A549 (cell line): ENCODE results near the gene CCDC57.

Source experiments
- CBX2 ChIP-seq: fragments of 200-600 bp; sonication (generic); IDR thresholded peaks from 2 replicates; pipeline ENCODE4 v1.6.1; 2016; ENCODE audit warnings: low read depth, mild to moderate bottlenecking, borderline replicate concordance
- CEBPB ChIP-seq, 2 experiments: fragments of >200 bp in 1 of 2; sonication (Bioruptor Twin) in 1 of 2; formaldehyde crosslinking in 1 of 2; IDR thresholded peaks; 2 replicates each; pipeline ENCODE4 v1.6.1; 2012 to 2016
- CTCF ChIP-seq: fragments of >200 bp; sonication (Bioruptor Twin); formaldehyde crosslinking; IDR thresholded peaks from 3 replicates; pipeline ENCODE4 v1.5.1; 2016
- JUN ChIP-seq, 2 experiments: fragments of >200 bp; sonication (Bioruptor Twin); formaldehyde crosslinking; IDR thresholded peaks; 2 replicates in 1 of 2; 3 replicates in 1 of 2; pipeline ENCODE4 v1.6.1; 2016 to 2017
- MAX ChIP-seq: IDR thresholded peaks from 2 replicates; pipeline ENCODE4 v1.6.1; 2012
- NR3C1 ChIP-seq: fragments of >200 bp; sonication (Bioruptor Twin); formaldehyde crosslinking; IDR thresholded peaks from 3 replicates; pipeline ENCODE4 v1.6.1; 2017
- POLR2A ChIP-seq: IDR thresholded peaks from 2 replicates; pipeline ENCODE4 v1.6.1; 2012; ENCODE audit warnings: mild to moderate bottlenecking, low read length
- POLR2AphosphoS2 ChIP-seq: conservative IDR thresholded peaks from 2 replicates; pipeline ENCODE4 v1.6.1; 2012; ENCODE audit warnings: low read length, improper control_type of control experiment, inconsistent platforms
- RFX5 ChIP-seq: fragments of 450-650 bp; IDR thresholded peaks from 2 replicates; pipeline ENCODE4 v1.7.1; 2014; ENCODE audit warnings: antibody characterized with exemption, mild to moderate bottlenecking, moderate library complexity
- SMC3 ChIP-seq: fragments of >200 bp; sonication (Bioruptor Twin); formaldehyde crosslinking; IDR thresholded peaks from 3 replicates; pipeline ENCODE4 v1.6.1; 2018; ENCODE audit warnings: inconsistent platforms
- TP53 ChIP-seq: fragments of 250-450 bp; sonication (Bioruptor Pico); IDR thresholded peaks from 2 replicates; pipeline ENCODE4 v1.5.0; 2021; ENCODE audit warnings: mild to moderate bottlenecking, moderate library complexity

- no peak for TF ChIP-seq POLR2A
- TF ChIP-seq CEBPB (IDR thresholded peaks at IDR 0.05): no peak
- no peak for TF ChIP-seq CBX2
- TF ChIP-seq CTCF: no peak
- no peak for TF ChIP-seq MAX
- TF ChIP-seq RFX5: no peak
- TF ChIP-seq TP53 (CRISPR knock-in tag): no peak
- TF ChIP-seq SMC3: no peak
- TF ChIP-seq NR3C1: no peak
- no peak for TF ChIP-seq JUN (IDR thresholded peaks at IDR 0.05)
- no peak for TF ChIP-seq POLR2AphosphoS2
These were observed 26.8 kb upstream of the CCDC57 start for GRCh38 chr17:82239401-82239925.
